DMS114 treated with DMSO at 0.1 percent for 48 hours (cell line): ENCODE measurements around the gene KAZN.
"Not testable (repeated sequence)": the region's sequence is repeated elsewhere in the genome, so short reads cannot be mapped to it uniquely, and the experiment has no call there.

ENCODE experiments used
- DNase-seq: peaks from one replicate; lab custom pipeline; 2025; ENCODE audit not compliant: unreplicated experiment; lab: John Stamatoyannopoulos, UW

Gene KAZN

DNA sequence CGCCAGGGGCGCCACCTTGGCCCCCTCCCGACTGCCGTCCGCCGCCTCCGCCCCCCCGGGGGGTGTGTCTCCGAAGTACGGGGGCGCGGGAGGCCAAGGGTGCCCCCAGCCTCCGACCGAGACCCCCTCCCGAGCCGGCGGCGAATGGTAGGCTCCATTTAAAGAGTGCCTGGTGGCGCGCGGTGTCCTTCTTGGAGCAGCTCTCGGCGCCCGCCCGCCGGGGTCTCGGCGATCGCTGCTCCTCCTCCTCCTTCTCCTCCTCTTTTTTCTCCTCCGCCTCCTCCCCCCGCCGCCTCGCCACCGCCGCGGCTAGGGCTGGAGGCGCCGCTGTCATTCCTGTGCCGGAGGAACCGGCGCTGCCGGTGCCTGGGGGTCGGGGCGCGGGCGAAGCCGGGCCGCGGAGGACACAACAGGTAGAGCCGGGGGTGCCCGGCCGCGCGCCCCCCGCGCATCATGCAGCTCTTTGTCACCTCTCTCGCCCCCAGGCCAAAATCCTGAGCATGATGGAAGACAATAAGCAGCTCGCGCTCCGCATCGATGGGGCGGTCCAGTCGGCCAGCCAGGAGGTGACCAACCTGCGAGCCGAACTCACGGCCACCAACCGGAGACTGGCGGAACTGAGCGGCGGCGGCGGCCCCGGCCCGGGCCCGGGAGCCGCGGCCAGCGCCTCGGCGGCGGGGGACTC is at the start of gene KAZN:
KAZN (plus strand) TSS at position 188 of the 685 bp plus-strand sequence.
- no peak for DNase-seq

DNA sequence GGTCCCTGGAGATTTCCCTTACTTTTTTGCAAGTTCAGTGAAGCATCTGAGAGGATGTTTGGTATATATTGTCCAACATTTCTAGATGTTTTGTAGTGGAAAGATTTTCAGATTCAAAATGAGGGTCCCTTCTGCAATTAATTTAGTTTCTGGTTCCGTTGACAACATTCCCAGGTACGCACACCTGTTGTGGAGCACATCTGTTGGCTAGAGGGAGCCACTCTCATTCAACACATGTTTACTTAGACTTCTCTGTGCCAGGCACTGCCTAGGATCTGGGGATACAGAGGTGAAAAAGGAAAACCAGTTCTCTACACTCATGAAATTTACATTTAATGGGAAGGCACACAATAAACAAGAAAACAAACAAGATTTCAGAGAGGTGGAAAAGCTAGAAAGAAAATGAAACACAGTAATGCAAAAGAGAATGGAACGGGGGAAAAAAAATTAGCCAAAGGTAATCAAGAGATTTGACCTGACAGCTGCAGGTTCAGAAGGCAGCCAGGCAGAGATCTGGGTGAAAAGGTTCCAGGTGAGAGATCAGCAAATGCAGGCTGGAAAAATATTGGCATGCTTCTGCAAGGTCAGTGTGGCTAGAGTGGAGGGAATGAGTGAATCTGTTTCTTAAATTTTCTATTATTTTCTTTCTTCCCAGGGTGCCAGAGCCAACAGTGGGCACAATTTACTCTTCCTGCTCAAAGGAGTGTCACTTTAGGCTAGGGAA is 48.4 kb upstream of the KAZN start:
- DNase-seq = no peak

DNA sequence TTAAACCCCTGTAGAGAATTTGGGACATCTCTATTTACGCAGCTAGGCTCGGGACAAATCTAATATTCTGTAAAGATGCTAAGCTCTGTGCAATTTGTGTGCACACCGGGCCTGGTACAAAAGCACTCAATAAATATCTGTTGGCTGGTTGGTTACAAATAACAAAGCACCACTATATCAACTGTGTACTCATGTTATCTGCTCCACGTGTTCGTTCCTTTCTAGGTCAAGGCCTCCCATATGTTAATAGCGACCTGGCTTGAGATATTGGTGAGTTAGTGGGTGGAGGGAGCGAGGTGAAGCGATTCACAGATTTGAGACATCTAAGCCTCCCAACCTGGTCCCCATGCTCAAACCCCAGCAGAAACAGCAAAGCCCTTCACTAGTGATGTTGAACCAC is 47.1 kb upstream of the KAZN start:
- DNase-seq = no peak

DNA sequence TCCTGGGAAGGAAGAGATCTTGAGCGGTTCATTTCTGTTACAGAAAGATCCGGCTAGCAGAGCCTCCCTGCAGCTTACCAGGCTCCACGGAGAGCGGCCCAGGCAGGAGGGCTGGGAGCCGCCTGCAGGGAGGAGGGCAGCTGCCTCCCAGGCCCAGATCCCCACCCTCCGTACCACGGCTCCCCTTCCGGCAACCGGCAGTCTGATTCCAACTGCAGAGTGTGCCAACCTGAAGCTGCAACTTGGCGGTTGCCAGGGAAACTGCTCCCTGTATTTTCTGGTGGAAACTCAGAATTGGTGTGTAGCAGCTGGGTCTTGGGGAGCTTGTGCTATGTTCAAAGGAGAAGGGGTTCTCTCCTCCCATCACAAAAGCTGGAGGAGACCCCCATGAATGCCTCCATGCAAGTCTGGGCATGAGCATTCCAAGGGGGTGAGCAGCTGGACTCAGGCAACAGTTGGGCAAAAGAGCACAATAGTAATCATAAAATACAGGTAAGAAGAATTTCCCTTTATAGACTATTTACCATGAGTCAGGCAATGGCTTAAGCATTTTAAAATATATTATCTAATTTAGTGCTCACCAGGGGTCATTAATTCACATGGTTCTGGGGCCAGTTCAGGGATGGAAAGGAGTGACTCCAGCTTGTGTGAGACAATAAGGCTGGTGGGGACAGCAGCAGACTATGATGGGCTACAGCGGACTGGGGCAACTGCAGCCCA is 46.1 kb upstream of the KAZN start:
- DNase-seq = no peak

DNA sequence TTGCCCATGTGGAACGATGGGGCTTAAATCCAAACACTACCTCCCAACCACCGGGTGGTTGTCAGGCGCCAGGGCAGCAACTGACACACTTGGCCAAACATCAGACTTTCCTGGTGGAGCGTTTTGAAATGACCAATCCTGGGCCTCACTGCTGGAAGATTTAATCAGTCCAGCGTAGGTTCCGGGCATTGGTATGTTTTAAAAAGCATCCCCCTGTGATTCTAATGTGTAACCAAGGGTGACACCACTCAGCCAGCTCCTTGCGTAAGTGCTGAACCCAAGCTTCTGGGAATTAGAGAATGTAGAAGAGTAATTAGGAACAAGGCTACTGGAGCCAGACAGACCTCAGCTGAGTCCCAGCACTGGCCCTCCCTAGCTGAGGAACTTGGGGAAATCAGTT is 44.8 kb upstream of the KAZN start:
- no peak for DNase-seq

DNA sequence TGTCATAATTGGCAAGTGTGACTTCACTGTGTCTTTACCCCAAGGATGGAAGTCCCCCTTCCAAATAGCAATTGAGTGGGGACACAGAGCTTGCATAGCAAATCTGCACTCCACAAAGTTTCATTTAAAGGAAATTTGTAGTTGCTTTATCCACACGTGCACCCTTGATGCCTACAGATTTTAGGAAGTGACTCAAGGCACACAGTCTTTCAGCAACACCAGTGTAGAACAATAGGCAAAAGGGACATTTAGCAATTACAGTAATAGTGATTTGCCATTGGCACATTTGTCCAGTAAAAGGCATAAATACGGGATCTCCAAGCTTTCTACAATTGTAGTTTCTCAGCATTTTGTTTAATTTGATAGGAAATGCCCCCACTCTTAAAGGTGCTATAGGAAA is 43.4 kb upstream of the KAZN start:
- no peak for DNase-seq

DNA sequence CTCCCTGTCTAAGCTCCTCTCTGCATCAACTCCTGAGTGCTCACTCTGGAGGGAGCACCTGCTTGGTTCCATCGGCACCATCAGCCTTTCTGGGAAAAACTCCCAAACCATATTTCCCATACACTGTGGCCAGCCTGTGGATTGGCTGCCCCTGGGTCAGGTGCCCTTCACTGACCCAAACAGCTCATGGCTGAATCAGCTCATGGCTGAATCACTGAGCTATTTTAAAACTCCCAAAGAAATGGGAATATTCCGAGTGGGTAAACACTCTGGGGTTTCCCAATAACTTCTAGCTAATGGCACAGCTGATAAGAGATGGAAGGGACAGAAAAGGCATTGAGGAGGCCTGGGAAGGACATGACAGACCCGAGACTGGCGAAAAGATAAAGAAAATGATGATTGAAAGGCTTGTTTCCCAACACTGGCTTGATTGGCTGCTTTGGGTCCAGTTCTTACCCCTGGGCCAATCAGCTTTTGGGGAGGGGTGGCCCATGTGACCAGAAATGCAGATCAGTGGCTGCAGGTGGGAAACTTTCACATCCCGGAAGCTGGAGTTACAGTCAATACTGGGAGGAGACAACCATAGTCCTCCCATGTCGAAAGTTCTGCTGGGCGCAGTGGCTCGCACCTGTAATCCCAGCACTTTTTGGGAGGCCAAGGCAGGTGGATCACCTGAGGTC is 37.3 kb upstream of the KAZN start:
- no peak for DNase-seq

DNA sequence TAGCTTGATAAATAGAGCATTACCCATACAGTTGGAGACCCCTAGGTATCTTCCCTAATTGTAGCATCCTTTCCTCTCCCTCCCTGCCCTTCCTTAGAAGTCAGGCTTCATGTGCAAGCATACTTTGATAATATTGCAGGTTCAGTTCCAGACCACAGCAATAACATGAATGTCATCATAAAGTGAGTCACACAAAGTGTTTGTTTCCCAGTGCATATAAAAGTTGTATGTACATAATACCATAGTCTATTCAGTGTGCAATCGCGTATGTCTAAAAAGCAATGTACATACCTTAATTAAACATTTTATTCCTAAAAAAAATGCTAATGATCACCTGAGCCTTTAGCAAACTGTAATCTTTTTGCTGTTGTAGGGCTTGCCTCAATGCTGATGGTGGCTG is 33.4 kb upstream of the KAZN start:
- no peak for DNase-seq

DNA sequence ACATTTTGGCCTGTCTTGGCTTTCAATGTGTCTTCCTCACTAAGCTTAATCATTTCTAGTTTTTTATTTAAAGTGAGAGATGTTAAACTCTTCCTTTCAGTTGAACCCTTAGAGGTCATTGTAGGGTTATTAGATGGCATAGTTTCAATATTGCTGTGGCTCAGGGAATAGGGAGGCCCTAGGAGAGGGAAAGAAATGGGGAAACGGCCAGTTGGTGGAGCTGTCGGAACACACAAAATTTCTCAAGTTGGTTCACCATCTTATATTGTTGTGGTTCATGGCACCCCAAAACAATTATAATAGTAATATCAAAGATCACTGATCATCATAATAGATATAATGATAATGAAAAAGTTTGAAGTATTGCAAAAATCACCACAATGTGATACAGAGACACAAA is 31.4 kb upstream of the KAZN start:
- no peak for DNase-seq

DNA sequence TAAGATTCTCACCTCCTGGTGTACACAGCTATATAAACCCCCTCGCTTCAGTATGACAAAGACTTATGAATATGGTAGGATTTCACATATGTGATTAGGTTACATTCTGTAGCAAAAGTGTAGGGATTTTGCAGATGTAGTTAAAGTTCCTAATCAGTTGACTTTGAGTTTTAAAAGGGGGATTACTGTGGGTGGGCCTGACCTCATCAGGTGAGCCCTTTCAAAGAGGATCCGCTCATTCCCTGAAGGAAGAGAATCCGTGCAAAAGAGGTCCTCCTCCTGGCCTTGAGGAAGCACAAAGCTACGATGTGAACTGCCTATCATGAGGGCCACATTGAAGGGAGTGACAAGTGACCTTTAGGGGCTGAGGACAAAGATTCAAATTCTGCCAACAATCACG is 30.6 kb upstream of the KAZN start:
- DNase-seq = no peak

DNA sequence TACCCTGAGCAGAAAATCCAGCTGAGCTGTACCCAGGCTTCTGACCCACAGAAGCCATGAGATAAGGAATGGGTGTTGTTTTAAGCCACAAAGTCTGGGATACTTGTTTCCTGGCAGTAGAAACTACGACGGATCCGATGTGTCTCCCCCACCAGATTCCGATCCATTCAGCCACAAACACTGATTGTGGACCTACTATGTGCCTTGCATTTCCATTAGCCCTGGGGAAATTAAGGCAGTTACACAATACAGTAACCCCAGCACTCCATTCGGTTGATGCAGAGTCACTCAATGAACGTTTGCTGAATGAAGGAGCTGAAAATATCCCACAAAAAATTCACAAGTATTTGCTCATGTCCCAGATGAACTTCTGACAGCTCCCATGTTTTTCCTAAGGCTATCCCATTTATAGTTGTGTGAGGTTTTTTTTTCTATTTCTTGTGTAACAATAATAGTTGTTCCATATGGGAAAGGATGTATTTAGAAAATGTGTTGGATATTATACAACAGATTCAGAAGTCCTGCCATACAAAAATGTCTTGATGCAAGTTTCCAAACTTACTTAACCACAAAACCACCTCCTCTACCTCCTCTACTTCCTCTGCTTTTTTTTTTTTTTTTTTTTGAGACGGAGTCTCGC is 29.6 kb upstream of the KAZN start:
- DNase-seq = no peak

DNA sequence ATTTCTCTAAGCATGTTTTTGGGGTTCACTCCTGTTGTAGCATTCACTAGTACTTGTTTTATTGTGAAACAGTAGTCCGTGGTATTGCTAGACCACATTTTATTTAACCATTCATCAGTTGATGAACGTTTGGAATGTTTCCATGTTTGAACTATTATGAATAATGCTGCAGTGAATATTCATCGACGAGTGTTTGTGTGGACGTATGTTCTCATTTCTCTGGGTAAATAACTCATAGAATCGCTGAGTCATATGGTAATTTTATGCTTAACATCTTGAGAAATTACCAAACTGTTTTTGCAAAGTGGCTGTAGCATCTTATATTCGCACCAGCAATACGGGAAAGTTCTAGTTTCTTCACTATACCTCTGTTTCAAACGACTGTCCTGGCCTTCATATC is 28.0 kb upstream of the KAZN start:
- no peak for DNase-seq

DNA sequence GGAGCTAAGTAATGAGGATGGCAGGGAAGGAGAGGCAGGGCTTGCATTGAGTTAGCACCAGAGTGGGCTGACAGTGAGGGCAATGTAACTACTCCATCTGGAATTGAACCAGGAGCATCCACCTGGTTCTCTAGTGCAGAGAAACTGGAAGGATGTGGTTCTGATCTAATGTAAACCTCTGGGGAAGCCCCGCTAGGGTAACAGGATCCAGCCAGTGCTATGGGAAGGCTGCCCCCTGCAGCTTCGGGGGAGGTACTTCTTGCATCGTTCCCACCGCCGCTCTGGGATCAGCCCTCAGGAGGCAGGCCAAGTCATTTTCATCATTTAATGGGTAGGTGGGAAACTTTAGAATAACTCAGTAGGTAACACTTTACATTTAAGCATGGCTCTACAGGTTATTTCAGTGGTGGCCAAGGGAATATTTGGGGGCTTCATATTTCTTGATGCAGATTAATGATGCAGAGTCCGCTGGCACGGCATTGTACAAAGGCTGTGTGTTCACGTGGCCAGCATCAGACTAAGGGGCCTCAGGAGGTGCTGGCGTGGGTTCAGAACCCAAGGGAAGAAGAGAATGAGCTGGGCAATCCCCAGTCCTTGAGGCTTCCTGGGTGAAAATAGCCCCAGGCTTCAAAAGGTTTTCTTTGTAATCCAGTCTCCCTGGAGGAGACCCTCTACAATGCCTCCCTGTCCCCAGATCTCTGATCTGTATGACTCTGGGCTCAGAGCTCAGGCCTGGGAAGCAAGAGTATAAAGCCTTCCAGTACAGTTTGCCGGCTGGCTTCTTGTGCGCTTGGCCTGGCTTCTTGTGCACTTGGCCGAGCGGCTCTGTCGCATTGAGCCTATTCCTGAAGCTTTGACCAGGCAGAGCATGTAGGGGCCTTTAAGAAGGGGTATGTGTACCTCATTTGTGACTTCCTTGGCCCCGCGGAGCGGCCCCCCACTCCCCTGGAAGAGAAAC is 26.4 kb upstream of the KAZN start:
- DNase-seq = no peak

DNA sequence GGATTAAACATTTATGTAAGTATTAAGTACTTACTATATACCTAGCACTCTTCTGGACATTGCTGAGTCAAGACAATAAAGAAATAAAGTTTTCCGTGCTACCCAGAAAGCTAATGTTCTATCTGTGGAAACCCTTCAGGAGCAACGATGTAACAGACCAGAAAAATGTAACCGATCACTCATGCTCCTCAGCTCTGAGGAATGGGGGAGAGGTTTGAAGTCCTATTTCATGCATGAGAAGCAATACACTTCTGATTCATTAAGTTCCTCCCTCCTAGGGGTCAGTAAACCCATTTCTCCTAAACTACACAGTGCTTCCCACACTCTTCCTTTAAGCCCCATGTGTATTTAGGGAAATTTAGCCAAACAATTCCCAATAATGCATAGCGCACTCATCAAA is 25.6 kb upstream of the KAZN start:
- DNase-seq = no peak

DNA sequence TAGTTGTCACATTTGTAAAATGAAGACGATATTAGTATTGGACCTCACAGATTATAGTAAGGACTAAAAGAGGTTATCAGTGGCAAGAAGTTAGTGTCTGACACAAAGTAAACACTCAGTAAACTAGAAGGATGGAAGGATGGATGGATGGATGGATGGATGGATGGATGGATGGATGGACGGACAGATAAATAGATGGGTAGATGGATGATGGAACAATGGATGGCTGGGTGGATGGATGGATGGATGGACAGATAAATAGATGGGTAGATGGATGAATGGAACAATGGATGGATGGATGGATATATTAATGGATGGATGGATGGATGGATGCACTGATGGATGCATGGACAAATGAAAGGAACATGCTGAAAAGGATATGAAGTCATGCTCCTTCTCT is 22.3 kb upstream of the KAZN start:
- no peak for DNase-seq

DNA sequence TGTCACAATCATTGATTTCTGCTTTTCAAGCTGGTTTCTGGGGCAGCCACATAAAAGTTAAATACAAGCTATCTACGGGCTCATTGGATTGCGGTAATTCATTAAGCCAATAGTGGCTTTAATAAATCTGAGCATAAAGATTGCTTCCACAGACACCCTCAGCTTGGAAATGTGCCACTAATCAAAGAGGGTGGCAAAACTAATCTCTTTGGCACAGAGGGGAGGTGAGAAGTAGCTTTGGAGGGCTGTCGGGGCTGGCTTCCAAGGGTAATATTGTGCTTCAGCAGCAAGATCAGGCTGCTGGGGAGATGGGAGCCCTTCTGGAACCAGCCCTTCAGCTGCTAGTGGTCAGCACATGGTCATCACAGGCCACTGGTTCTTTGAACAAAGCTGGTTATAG is 21.2 kb upstream of the KAZN start:
- no peak for DNase-seq

DNA sequence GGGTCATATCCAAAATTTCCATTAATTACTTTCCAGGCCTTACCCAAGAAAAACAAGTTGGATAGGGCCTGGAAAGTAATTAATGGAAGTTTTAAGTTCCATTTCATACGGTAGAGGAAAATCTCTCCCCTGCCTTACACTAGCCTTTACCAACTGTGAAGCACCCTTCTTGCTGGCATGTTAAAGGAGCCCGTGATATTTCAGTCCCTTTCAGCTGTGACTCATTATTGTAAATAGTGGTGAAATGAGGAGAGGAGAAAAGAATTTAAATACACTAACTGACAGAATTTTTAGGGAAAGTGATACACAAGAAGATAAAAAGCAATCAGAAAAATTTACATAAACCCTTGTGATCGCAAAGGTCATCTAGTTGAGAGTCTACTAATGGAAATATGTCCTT is 20.3 kb upstream of the KAZN start:
- no peak for DNase-seq

DNA sequence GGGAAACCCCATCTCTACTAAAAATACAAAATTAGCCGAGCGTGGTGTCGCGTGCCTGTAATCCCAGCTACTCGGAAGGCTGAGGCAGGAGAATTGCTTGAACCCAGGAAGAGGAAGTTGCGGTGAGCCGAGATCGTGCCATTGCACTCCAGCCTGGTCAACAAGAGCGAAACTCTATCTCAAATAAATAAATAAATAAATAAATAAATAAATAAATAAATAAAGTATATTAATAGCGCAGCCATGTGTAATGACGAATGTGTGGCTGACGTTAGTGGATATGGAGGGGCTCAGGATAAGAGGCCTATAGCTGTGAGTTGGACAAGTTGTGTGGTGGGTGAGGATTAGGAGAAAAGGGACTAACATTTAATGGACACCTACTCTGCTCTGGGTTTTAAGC is 18.2 kb upstream of the KAZN start:
- DNase-seq = not testable (repeated sequence)

DNA sequence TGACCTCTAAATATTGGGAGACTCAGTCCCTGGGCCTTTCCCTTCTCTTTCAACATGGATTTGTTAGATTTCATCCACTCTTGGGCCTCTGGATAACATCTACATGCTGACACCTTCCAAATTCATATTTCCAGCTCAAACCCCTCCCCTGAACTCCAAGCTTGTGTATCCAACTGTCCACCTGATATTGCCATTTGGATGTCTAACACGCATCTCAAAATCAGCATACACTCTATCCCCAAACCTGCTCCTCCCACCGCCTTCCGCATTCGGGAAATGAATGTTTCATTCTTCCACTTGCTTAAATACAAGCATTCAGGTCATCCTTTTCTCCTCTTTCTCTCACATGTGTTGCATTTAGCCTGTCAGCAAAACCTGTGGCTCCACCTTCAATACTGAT is 17.5 kb upstream of the KAZN start:
- no peak for DNase-seq

DNA sequence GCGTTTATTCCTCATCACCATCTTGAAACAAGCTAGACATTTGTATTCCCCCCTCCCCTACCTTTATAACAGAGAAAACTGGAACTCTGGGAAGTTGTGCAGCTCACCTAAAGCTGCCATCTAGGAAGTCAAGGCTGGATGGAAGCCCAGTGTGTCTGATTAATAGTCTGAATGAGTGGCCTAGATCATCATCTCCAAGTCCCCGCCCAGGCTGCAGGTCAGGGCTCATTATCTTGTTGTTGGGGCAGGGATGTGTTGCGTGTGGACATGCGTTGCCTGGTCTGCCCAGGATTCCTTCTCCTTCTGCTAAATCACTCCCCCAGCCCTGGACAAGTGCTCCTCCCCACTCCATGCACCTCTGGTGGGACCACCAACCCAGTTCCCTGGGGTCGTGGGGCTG is 14.7 kb upstream of the KAZN start:
- DNase-seq = no peak
